GM13976 (cell line): ENCODE measurements around the gene TNRC6C.
"Not testable (repeated sequence)": the region's sequence is repeated elsewhere in the genome, so short reads cannot be mapped to it uniquely, and the experiment has no call there.

Source experiments
- DNase-seq: peaks from one replicate; pipeline ENCODE4 v3.0.0; 2012; ENCODE audit warnings: low spot score
- in situ Hi-C: fragments of 300-500 bp; cut with MboI; formaldehyde crosslinking; loops from one replicate; pipeline ENCODE4 v1.12.0; 2022; ENCODE audit warnings: low sequenced_read_pairs, mixed read lengths, inconsistent platforms; ENCODE audit not compliant: unreplicated experiment
- TF ChIP-seq, protein P1 (sequence below): IDR thresholded peaks from 2 replicates; pipeline ENCODE4 v1.5.1; 2012; ENCODE audit warnings: borderline replicate concordance, mild to moderate bottlenecking; ENCODE audit not compliant: insufficient read depth; ENCODE audit errors: extremely low read depth, missing control alignments, control extremely low read depth

The TNRC6C gene

DNA sequence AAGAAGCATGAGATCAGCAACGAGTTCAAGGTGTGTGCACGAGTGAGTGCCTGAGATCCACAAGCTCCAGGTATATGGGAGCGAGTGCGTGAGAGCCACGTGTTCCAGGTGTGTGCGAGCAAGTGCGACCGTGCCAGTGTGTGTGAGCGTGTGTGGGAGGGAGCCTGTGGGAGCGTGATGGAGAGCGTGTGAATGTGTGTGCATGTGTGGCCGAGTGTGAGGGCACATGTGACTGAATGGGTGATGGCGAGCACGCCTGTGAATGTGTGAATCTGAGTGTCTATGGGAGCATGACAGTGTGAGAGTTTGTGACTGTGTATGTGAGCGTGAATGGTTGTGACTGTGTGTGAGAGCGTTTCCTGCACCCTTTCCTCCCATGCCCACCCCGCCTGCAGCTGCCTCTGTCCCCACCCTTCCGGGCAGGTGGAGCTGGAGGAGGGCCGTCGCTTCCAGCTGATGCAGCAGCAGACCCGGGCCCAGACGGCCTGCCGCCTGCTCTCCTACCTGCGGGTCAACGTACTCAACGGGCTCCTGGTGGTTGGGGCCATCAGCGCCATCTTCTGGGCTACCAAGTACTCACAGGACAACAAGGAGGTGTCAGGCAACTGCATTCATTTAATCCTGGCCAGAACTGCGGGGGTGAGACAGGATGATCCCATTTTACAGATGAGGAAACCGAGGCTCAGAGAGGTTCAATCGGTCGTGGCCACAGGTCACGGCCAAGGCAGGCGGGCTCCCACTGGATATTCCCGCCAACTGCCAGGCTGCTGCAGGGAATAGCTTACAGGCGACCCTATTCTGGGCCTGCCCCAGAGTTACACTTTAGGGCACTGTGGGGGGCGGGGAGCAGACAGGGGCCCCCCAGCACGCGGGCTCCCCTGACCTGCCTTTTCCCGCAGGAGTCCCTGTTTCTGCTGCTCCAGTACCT is 175.7 kb downstream of the TNRC6C start:
- in situ Hi-C loops: no loop called here
- TF ChIP-seq, protein P1, sequence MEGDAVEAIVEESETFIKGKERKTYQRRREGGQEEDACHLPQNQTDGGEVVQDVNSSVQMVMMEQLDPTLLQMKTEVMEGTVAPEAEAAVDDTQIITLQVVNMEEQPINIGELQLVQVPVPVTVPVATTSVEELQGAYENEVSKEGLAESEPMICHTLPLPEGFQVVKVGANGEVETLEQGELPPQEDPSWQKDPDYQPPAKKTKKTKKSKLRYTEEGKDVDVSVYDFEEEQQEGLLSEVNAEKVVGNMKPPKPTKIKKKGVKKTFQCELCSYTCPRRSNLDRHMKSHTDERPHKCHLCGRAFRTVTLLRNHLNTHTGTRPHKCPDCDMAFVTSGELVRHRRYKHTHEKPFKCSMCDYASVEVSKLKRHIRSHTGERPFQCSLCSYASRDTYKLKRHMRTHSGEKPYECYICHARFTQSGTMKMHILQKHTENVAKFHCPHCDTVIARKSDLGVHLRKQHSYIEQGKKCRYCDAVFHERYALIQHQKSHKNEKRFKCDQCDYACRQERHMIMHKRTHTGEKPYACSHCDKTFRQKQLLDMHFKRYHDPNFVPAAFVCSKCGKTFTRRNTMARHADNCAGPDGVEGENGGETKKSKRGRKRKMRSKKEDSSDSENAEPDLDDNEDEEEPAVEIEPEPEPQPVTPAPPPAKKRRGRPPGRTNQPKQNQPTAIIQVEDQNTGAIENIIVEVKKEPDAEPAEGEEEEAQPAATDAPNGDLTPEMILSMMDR: peak; percentile 78
- DNase-seq: no peak

DNA sequence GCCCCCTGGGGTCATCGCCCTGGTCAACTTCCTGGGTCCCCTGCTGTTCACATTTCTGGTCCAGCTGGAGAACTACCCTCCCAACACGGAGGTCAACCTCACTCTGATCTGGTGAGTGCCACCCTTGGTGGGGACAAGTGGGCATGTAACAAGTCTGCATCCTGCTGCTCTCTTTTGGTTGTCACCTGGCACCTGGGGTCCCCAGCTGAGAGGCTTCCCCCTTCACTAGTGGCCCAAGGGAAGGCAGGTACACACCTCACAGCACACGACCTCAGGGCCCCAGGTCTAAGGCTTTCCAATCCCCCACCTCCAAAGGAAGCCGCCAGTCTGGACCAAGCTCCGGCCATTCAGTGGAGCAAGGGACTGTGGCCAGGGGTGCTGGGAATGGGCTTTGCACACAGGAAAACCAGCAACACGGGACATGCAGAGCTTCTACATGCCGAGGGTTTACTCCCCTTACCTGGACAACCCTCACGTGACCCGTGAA is 176.4 kb downstream of the TNRC6C start:
- TF ChIP-seq, protein P1: no peak
- in situ Hi-C loops: no loop called here

DNA sequence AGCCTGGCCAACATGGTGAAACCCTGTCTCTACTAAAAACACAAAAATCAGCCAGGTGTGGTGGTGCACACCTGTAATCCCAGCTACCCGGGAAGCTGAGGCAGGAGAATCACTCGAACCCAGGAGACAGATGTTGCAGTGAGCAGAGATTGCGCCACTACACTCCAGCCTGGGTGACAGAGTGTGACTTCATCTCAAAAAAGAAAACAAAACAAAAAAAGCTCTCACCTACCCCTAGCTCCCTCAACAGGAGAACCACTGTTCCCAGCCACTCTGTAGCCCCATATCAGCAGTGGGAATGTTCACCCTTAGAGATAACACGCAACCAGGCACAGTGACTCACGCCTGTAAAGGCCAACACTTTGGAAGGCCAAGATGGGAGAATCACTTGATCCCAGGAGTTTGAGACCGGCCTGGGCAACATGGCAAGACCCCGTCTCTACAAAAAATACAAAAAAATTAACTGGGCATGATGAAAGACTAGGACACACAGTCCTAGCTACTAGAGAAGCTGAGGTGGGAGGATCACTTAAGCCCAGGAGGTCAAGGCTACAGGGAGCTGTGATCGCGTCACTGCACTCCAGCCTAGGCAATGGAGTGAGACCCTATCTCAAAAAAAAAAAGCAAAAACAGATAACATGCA is 177.5 kb downstream of the TNRC6C start:
- in situ Hi-C loops: no loop called here
- no peak for DNase-seq
- TF ChIP-seq, protein P1: no peak

More for the DNA sequence above, 176.4 kb downstream of the TNRC6C start:
- DNase-seq: no peak

DNA sequence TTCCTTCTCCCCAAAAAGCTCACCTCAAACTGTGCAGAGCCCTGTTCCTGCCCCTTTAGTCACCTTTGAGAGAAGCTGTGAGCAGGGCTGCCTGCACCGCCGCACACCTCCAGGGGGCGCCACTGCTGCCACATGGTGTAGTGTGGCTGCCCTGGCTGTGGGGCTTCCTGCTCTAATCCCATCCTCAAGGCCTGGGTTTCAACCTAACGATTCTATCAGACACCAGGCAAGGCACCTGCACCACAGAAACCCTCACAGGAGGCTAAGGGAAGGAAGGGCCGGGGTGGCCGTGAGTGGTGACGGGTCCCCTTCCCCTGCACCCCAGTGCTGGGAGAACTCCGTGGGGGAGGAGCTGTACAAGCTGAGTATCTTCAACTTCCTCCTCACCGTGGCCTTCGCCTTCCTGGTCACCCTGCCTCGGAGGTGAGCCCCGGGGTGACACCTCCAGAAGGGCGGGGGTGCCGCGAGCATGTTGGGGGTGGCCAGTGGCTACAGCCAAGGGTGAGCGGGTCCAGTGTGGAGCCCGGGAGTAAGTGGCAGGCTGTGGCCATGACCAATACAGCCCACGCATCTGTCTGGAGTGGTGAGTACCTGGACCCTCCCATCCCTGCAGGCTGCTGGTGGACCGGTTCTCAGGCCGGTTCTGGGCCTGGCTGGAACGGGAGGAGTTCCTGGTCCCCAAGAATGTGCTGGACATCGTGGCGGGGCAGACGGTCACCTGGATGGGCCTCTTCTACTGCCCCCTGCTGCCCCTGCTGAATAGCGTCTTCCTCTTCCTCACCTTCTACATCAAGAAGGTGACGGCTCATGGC is 179.1 kb downstream of the TNRC6C start:
- in situ Hi-C loops: no loop called here
- no peak for DNase-seq
- TF ChIP-seq, protein P1: peak; percentile 47

DNA sequence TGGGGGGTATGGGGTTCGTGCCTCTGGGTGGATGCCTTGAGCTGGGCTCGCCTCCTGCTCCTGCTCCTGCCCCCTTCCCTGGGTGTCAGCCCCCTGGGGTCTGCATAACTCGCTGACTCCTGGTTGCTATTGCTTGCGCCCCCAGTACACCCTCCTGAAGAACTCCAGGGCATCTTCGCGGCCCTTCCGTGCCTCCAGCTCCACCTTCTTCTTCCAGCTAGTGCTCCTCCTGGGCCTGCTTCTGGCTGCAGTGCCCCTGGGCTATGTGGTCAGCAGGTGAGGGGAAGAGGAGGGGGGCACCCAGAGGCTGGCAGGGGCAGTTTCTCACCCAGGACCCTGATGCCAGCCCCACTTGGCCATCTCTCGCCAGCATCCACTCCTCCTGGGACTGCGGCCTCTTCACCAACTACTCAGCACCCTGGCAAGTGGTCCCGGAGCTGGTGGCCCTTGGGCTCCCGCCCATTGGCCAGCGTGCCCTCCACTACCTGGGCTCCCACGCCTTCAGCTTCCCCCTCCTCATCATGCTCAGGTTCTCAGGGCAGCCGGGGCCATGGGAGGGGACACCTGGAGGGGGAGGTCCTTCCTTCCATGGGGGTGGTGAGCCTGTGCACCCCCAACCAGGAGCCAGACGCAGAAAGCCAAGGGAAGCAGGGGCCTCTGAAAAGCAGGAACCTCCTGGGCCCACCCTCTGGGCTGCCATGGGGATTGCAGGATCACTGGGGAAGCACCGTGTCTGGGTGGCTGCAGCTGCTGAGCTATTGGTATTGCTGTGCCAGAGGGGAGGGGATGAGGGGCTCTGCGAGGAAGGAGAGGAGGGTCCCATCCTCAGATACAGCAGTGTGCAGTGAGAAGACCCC is 179.9 kb downstream of the TNRC6C start:
- TF ChIP-seq, protein P1: no peak
- no peak for DNase-seq
- in situ Hi-C loops: no loop called here

DNA sequence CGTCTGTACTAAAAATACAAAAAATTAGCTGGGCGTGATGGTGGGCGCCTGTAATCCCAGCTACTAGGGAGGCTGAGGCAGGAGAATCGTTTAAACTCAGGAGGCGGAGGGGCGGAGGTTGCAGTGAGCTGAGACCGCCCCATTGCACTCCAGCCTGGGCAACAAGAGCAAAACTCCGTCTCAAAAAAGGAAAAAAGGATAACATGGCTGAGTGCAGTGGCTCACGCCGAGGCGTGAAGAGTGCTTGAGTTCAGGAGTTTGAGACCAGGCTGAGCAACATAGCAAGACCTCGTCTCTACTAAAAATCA is 181.3 kb downstream of the TNRC6C start:
- in situ Hi-C loops, DNase-seq: not testable (repeated sequence)
